ENCODE results near the gene RAG2.

- TF ChIP-seq CTCF (conservative IDR thresholded peaks at IDR 0.05 in 1 of 2, IDR thresholded peaks at IDR 0.05 in 1 of 2; ENCODE audit: extremely low read depth in 1 of 2, insufficient read depth in 1 of 2, low read depth in 1 of 2, low read length in 2 of 2) (no peak), EZH2 (IDR thresholded peaks at IDR 0.05; ENCODE audit: borderline replicate concordance, low read length) (no peak)
Observed at GRCh38 chr11:36608491-36609199, 10.6 kb upstream of the RAG2 start.

Measured in mammary epithelial cell (primary cell).